ENCODE data around the gene CMTM8. TPM values are rescaled to one million over a fixed set of nuclear protein-coding genes. Genes with fewer than 3 reads are reported as not detected.

Gene CMTM8
- total and polyA plus RNA-seq, 2 of the 8 experiments (the other 6 are each of a cell fraction or from before 2014, with no cell fraction given): 10.5 to 22.4 TPM

DNA sequence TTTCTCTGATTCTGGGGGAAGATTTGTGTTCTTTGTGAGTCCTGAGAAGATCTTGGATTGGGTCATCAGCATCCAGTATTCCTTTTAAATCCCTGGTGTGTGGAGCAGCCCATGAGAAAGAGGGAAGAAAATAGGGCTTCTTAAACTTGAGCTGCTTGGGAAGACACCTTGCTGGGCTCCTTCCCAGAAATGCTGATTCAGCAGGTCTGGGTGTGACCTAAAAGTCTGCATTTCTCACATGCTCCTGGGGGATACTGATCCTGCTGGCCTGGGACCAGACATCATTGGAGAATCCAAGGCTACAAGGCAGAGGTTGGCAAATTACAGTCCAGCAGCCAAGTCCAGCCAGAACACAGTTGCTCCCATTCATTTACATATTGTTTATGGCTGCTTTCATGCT lies 99.0 kb downstream of the CMTM8 start:
- Histone ChIP-seq H3K4ac (replicated peaks; ENCODE audit: insufficient read length, low read depth, low read length) (no peak overlapping the region), H4K5ac (ENCODE audit: insufficient read length, low read depth, low read length) (no peak overlapping the region), H3K14ac (ENCODE audit: insufficient read length) (no peak overlapping the region), H2AFZ (ENCODE audit: low read length) (no peak overlapping the region), H4K8ac (ENCODE audit: extremely low read depth, insufficient read depth, low read length) (no peak overlapping the region), H3K4me2 (ENCODE audit: insufficient read depth in 1 of 2, low read depth in 2 of 2, low read length in 2 of 2) (no peak overlapping the region), H2AK5ac (ENCODE audit: low read depth, low read length) (no peak overlapping the region), H4K91ac (replicated peaks; ENCODE audit: insufficient read length, low read length) (no peak overlapping the region), H3K79me1 (ENCODE audit: low read depth, low read length) (no peaks in the 10 kb centered on the region; the same call in 1 of the 2 replicates), H3K27ac (ENCODE audit: low read depth, low read length) (no peak overlapping the region), H3K18ac (ENCODE audit: extremely low read depth, low read length) (no peak overlapping the region), H3K9ac (replicated peaks in 1 of 4; ENCODE audit: extremely low read depth in 1 of 4, low read depth in 3 of 4, low read length in 3 of 4) (no peak overlapping the region), H2BK12ac (ENCODE audit: low read depth, low read length) (no peak overlapping the region), H3K9me3 (ENCODE audit: insufficient read depth in 2 of 2, low read depth in 1 of 2, low read length in 1 of 2) (no peaks in the 10 kb centered on the region), H2BK20ac (ENCODE audit: low read length) (no peak overlapping the region), H2BK5ac (ENCODE audit: low read depth, low read length) (no peak overlapping the region), H3K27me3 (replicated peaks in 1 of 4; ENCODE audit: control insufficient read depth in 3 of 4, extremely low read depth in 1 of 4, insufficient read depth in 3 of 4, low read length in 3 of 4) (no peaks in the 10 kb centered on the region), H3K23me2 (ENCODE audit: low read depth, low read length) (no peaks in the 10 kb centered on the region), H3K56ac (replicated peaks; ENCODE audit: insufficient read length, low read depth, low read length) (no peak overlapping the region), H2BK120ac (replicated peaks; ENCODE audit: low read depth, low read length) (no peak overlapping the region), H2BK15ac (ENCODE audit: low read length) (no peak overlapping the region), H4K20me1 (replicated peaks in 1 of 2; ENCODE audit: control insufficient read depth in 1 of 2, insufficient read depth in 2 of 2, low read length in 2 of 2) (no peaks in the 10 kb centered on the region), H3K4me1 (replicated peaks in 1 of 4; ENCODE audit: control insufficient read depth in 3 of 4, insufficient read depth in 4 of 4, low read length in 3 of 4) (peaks cover 0 to 3% (median 1%) of the 10 kb centered on the region in 4 experiments; a peak in 3 of 7 replicates), H3K36me3 (ENCODE audit: control insufficient read depth in 2 of 4, insufficient read depth in 4 of 4, low read length in 3 of 4) (no peaks in the 10 kb centered on the region), H3K79me2 (ENCODE audit: control insufficient read depth in 1 of 2, insufficient read depth in 2 of 2, low read length in 2 of 2) (no peaks in the 10 kb centered on the region), H3K4me3 (ENCODE audit: extremely low read depth in 1 of 4, insufficient read depth in 2 of 4, low read depth in 3 of 4, low read length in 4 of 4) (no peak overlapping the region), H3K23ac (ENCODE audit: insufficient read length) (no peak overlapping the region)
- ChIA-PET POLR2A (ENCODE audit: partially characterized antibody) (no interaction called here), CTCF (ENCODE audit: partially characterized antibody) (interaction anchor here (0.9 to 12.8 kb wide), 6 partner anchors 14 to 160 kb away, joined by 3 to 207 read pairs (median 23); no protein-coding TSS in a partner anchor)
- TF ChIP-seq SUZ12 (IDR thresholded peaks at IDR 0.05; ENCODE audit: low read length): no peak
- no peak for TF ChIP-seq NANOG (IDR thresholded peaks at IDR 0.05; ENCODE audit: insufficient read depth, low read depth, low read length, poor library complexity, severe bottlenecking)
- TF ChIP-seq, protein P1, sequence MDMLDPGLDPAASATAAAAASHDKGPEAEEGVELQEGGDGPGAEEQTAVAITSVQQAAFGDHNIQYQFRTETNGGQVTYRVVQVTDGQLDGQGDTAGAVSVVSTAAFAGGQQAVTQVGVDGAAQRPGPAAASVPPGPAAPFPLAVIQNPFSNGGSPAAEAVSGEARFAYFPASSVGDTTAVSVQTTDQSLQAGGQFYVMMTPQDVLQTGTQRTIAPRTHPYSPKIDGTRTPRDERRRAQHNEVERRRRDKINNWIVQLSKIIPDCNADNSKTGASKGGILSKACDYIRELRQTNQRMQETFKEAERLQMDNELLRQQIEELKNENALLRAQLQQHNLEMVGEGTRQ (IDR thresholded peaks at IDR 0.05; ENCODE audit: low read length): no peak
- peak; percentile 96 for TF ChIP-seq MAFK (IDR thresholded peaks at IDR 0.05; ENCODE audit: low read depth, low read length)
- no peak for TF ChIP-seq TBP (IDR thresholded peaks at IDR 0.05; ENCODE audit: low read depth, low read length)
- DNase-seq (ENCODE audit: low read depth in 1 of 2, low spot score in 2 of 2): no peak
- no peak for FAIRE-seq
